ENCODE measurements around the gene GNAI3. TPM values are rescaled to one million over a fixed set of nuclear protein-coding genes. Genes with fewer than 3 reads are reported as not detected.

Gene GNAI3
- total RNA-seq, 2 donors from 2014 or later, result 7.8 to 8.8 TPM

Other genes with a start within 250 kb of the GNAI3 start
- not detected for gene MYBPHL, start 241.6 kb upstream of the GNAI3 start, total RNA-seq
- gene SORT1, start 150.7 kb upstream of the GNAI3 start, total RNA-seq, result 1 to 10 TPM in 1 of 2 donors, under 1 TPM in 1; 0.57 to 2.6 TPM
- gene PSMA5, start 122.2 kb upstream of the GNAI3 start, total RNA-seq, result 10 to 100 TPM; 48.6 to 53.1 TPM
- gene SYPL2, start 82.1 kb upstream of the GNAI3 start, total RNA-seq, result not detected
- gene ATXN7L2, start 64.7 kb upstream of the GNAI3 start, total RNA-seq, result 10 to 100 TPM; 14.3 to 16.0 TPM
- gene CYB561D1, start 54.5 kb upstream of the GNAI3 start, total RNA-seq, result 10 to 100 TPM; 21.0 to 23.5 TPM
- gene AMIGO1, start 38.9 kb upstream of the GNAI3 start, total RNA-seq, result 1 to 10 TPM; 6.2 to 8.0 TPM
- under 1 TPM; 0.20 to 0.65 TPM for gene GPR61, start 8.7 kb upstream of the GNAI3 start, total RNA-seq
- gene GNAT2, start 71.0 kb downstream of the GNAI3 start, total RNA-seq, result not detected
- 100 to 1,000 TPM; 471 to 552 TPM for gene AMPD2, start 71.2 kb downstream of the GNAI3 start, total RNA-seq
- gene GSTM4, start 107.5 kb downstream of the GNAI3 start, total RNA-seq, result 10 to 100 TPM; 17.0 to 18.0 TPM
- 100 to 1,000 TPM in 1 of 2 donors, 10 to 100 TPM in 1; 44.0 to 117 TPM for gene GSTM2, start 119.4 kb downstream of the GNAI3 start, total RNA-seq
- gene GSTM1, start 139.2 kb downstream of the GNAI3 start, total RNA-seq, result 10 to 100 TPM in 1 of 2 donors, not detected in 1; 34.5 TPM
- under 1 TPM in 1 of 2 donors, not detected in 1; 0.60 TPM for gene GSTM5, start 163.6 kb downstream of the GNAI3 start, total RNA-seq
- gene GSTM3, start 192.4 kb downstream of the GNAI3 start, total RNA-seq, result 1 to 10 TPM; 5.6 to 7.8 TPM
- not detected for gene EPS8L3, start 215.3 kb downstream of the GNAI3 start, total RNA-seq